Measurements from ENCODE around the gene SNX9.

The SNX9 gene

GRCh38 chr6:157800420-157801237 is 22.4 kb upstream of the SNX9 start:
- peak in 1 of 3 donors; percentile 37 for DNase-seq (ENCODE audit: low read depth in 2 of 3, low spot score in 1 of 3)

GRCh38 chr6:157804448-157805327 is 18.4 kb upstream of the SNX9 start:
- no peak for DNase-seq (ENCODE audit: low read depth in 2 of 3, low spot score in 1 of 3)

GRCh38 chr6:157806131-157806855 is 16.8 kb upstream of the SNX9 start:
- DNase-seq (ENCODE audit: low read depth in 2 of 3, low spot score in 1 of 3) = no peak

- DNase-seq (ENCODE audit: low read depth in 2 of 3, low spot score in 1 of 3) = no peak
Observed at GRCh38 chr6:157806856-157807215, 16.2 kb upstream of the SNX9 start.

GRCh38 chr6:157808405-157808950 is 14.6 kb upstream of the SNX9 start:
- DNase-seq (ENCODE audit: low read depth in 2 of 3, low spot score in 1 of 3) = no peak

- DNase-seq (ENCODE audit: low read depth in 2 of 3, low spot score in 1 of 3) = no peak
Observed at GRCh38 chr6:157809613-157810012, 13.4 kb upstream of the SNX9 start.

GRCh38 chr6:157811137-157811475 is 11.9 kb upstream of the SNX9 start:
- no peak for DNase-seq (ENCODE audit: low read depth in 2 of 3, low spot score in 1 of 3)

- DNase-seq (ENCODE audit: low read depth in 2 of 3, low spot score in 1 of 3) = no peak
Observed at GRCh38 chr6:157811476-157812173, 11.4 kb upstream of the SNX9 start.

GRCh38 chr6:157812425-157813171 is 10.4 kb upstream of the SNX9 start:
- no peak for DNase-seq (ENCODE audit: low read depth in 2 of 3, low spot score in 1 of 3)

- DNase-seq (ENCODE audit: low read depth in 2 of 3, low spot score in 1 of 3) = no peak
Observed at GRCh38 chr6:157813191-157813590, 9.9 kb upstream of the SNX9 start.

- no peak for DNase-seq (ENCODE audit: low read depth in 2 of 3, low spot score in 1 of 3)
Observed at GRCh38 chr6:157813750-157814455, 9.1 kb upstream of the SNX9 start.

GRCh38 chr6:157814883-157815282 is 8.2 kb upstream of the SNX9 start:
- DNase-seq (ENCODE audit: low read depth in 2 of 3, low spot score in 1 of 3) = no peak

GRCh38 chr6:157821342-157822033 is 1.6 kb upstream of the SNX9 start:
- no peak for DNase-seq (ENCODE audit: low read depth in 2 of 3, low spot score in 1 of 3)

- DNase-seq (ENCODE audit: low read depth in 2 of 3, low spot score in 1 of 3) = no peak
Observed at GRCh38 chr6:157822245-157823000, 623 bp upstream of the SNX9 start.

- DNase-seq (ENCODE audit: low read depth in 2 of 3, low spot score in 1 of 3) = peak; percentile 76 to 84 (median 81)
Observed at GRCh38 chr6:157823528-157824370, 703 bp downstream of the SNX9 start.

- no peak for DNase-seq (ENCODE audit: low read depth in 2 of 3, low spot score in 1 of 3)
Observed at GRCh38 chr6:157825243-157825904, 2.3 kb downstream of the SNX9 start.

Measured in stimulated activated CD4-positive, alpha-beta T cell treated with anti-CD3 and anti-CD28 coated beads, Interleukin-12 subunit alpha, Interleukin-12 subunit beta, amount 100 ng/mL, for 48 hours (primary cell).